Suprapubic skin (tissue), 4 donors: ENCODE results near the gene USP15.

ENCODE experiments used
- CTCF ChIP-seq, 2 donors: fragments of 200-600 bp in 1 of 2; fragments of 450-650 bp in 1 of 2; sonication (generic) in 1 of 2; IDR thresholded peaks; one replicate each; pipeline ENCODE4 v1.5.1; 2016 to 2019; ENCODE audit warnings: antibody characterized with exemption in 2 of 2, mild to moderate bottlenecking in 1 of 2, moderate library complexity in 1 of 2
- POLR2A ChIP-seq, 2 donors: fragments of 450-650 bp; IDR thresholded peaks; one replicate each; pipeline ENCODE4 v1.6.1; 2017; ENCODE audit warnings: antibody characterized with exemption in 2 of 2, mild to moderate bottlenecking in 2 of 2, moderate library complexity in 2 of 2
- POLR2AphosphoS5 ChIP-seq, 3 donors: sonication (generic); formaldehyde crosslinking; IDR thresholded peaks; one replicate each; pipeline ENCODE4 v1.6.1; 2017; ENCODE audit warnings: antibody characterized with exemption in 3 of 3

GRCh38 chr12:62217466-62218194 is 42.6 kb upstream of the USP15 start:
- TF ChIP-seq POLR2AphosphoS5 (IDR thresholded peaks at IDR 0.05) (no peak), CTCF (IDR thresholded peaks at IDR 0.05) (no peak), POLR2A (IDR thresholded peaks at IDR 0.05) (no peak)
